Neuron (in vitro differentiated cells): ENCODE measurements around the gene NARS2.
"Not testable (repeated sequence)": the region's sequence is repeated elsewhere in the genome, so short reads cannot be mapped to it uniquely, and the experiment has no call there.

Source experiments
- H2AFZ ChIP-seq: one replicate; pipeline ENCODE4 v1.6.1; 2013; ENCODE audit warnings: low read depth, mild to moderate bottlenecking, inconsistent platforms, low read length, moderate library complexity
- H3K27me3 ChIP-seq: one replicate; pipeline ENCODE4 v1.6.1; 2013; ENCODE audit warnings: low read length; ENCODE audit not compliant: insufficient read depth
- H3K36me3 ChIP-seq: one replicate; pipeline ENCODE4 v1.6.1; 2013; ENCODE audit warnings: low read length; ENCODE audit not compliant: insufficient read depth
- H3K4me1 ChIP-seq: one replicate; pipeline ENCODE4 v1.6.1; 2013; ENCODE audit warnings: low read length; ENCODE audit not compliant: insufficient read depth
- H3K4me3 ChIP-seq: 2 replicates; pipeline ENCODE4 v1.5.1; 2013; ENCODE audit warnings: mild to moderate bottlenecking, low read length, moderate library complexity
- H3K9me3 ChIP-seq: one replicate; pipeline ENCODE4 v1.6.1; 2013; ENCODE audit warnings: low read length

NARS2 gene

DNA sequence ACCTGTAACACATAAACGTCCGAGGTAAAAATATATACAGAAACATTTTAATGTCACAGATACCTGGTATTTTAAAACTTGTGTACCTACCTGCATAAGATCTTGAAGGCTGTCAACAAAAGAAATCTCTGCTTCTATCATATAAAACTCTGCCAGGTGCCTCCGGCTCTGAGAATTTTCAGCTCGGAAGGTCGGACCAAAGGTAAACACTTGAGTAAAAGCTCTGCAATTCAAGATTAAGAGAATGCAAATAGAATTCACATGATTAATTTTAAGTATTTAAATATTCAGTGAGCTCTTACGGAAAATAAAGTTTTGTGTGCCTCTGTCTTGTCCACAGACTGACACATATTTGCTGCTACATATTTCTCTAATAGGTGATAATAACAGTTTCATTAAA lies 81.7 kb downstream of the NARS2 start:
- H2AFZ ChIP-seq = no peak overlapping the region
- no peaks in the 10 kb centered on the region for H3K27me3 ChIP-seq
- no peak overlapping the region for H3K4me3 ChIP-seq
- peaks cover 2% of the 10 kb centered on the region for H3K36me3 ChIP-seq
- H3K4me1 ChIP-seq = no peaks in the 10 kb centered on the region
- peaks cover 3% of the 10 kb centered on the region for H3K9me3 ChIP-seq

- peaks cover 4% of the 10 kb centered on the region for H3K36me3 ChIP-seq
- no peaks in the 10 kb centered on the region for H3K27me3 ChIP-seq
- no peak overlapping the region for H2AFZ ChIP-seq
- H3K4me3 ChIP-seq = no peak overlapping the region
- H3K4me1 ChIP-seq = no peaks in the 10 kb centered on the region
- H3K9me3 ChIP-seq = peaks cover 6% of the 10 kb centered on the region
Measured at GRCh38 chr11:78489184-78489583, 85.5 kb downstream of the NARS2 start.

GRCh38 chr11:78478536-78478935 lies 96.1 kb downstream of the NARS2 start:
- H3K27me3 ChIP-seq = no peaks in the 10 kb centered on the region
- H3K9me3 ChIP-seq = no peaks in the 10 kb centered on the region
- H3K36me3 ChIP-seq = peaks cover 7% of the 10 kb centered on the region
- H2AFZ ChIP-seq = no peak overlapping the region
- H3K4me3 ChIP-seq = no peak overlapping the region
- no peaks in the 10 kb centered on the region for H3K4me1 ChIP-seq

- H3K27me3 ChIP-seq = no peaks in the 10 kb centered on the region
- no peak overlapping the region for H3K4me3 ChIP-seq
- H3K36me3 ChIP-seq = peaks cover 9% of the 10 kb centered on the region
- no peaks in the 10 kb centered on the region for H3K9me3 ChIP-seq
- no peak overlapping the region for H2AFZ ChIP-seq
- H3K4me1 ChIP-seq = no peaks in the 10 kb centered on the region
Measured at GRCh38 chr11:78476066-78476465, 98.6 kb downstream of the NARS2 start.

DNA sequence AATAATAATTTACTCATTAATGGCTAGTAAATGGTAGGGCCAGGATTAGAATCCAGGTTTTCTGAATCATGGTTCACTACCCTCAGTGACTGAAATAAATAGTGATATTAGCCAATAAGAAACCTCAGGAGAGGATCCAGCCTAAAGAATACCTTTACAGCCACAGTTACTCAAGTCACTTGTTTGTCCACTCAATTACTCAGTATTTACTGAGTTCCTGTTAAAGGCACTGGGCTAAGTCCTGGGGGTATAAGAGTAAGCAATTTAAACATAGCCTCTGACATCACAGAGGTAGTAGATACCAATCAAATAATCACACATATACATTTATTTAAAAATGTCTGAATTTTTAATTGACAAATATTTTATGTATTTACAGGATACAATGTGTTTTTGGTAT lies 100.2 kb downstream of the NARS2 start:
- Histone ChIP-seq H3K4me3 (no peak overlapping the region), H3K9me3 (no peaks in the 10 kb centered on the region), H3K27me3 (no peaks in the 10 kb centered on the region), H3K36me3 (peaks cover 7% of the 10 kb centered on the region), H2AFZ (no peak overlapping the region), H3K4me1 (peaks cover 4% of the 10 kb centered on the region)

- no peak overlapping the region for H3K4me3 ChIP-seq
- H2AFZ ChIP-seq = no peak overlapping the region
- H3K9me3 ChIP-seq = no peaks in the 10 kb centered on the region
- H3K36me3 ChIP-seq = peaks cover 7% of the 10 kb centered on the region
- H3K4me1 ChIP-seq = peaks cover 4% of the 10 kb centered on the region
- no peaks in the 10 kb centered on the region for H3K27me3 ChIP-seq
Measured at GRCh38 chr11:78472905-78473304, 101.8 kb downstream of the NARS2 start.

DNA sequence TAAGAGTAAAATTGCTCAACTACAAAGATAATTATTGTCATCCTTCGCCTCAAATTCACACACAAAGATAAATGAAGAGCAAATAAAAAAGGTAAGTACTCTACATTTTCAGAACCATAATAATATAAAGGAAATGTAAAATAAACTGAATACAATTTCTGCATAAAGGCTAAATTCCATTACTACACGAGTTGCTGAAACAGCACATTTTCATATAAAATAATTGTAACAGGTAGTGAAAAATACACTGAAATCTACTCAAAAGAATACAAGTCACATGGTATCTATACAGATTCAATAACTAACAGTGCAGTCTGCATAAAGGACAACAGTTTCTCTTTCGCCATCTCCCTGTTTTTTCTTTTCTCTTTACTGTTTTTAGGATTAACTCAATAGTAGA lies 102.3 kb downstream of the NARS2 start:
- Histone ChIP-seq H3K9me3 (no peaks in the 10 kb centered on the region), H3K4me3 (no peak overlapping the region), H3K36me3 (peaks cover 10% of the 10 kb centered on the region), H3K27me3 (no peaks in the 10 kb centered on the region), H3K4me1 (peaks cover 4% of the 10 kb centered on the region), H2AFZ (no peak overlapping the region)

- H3K27me3 ChIP-seq = no peaks in the 10 kb centered on the region
- no peaks in the 10 kb centered on the region for H3K9me3 ChIP-seq
- H3K36me3 ChIP-seq = peaks cover 7% of the 10 kb centered on the region
- H3K4me1 ChIP-seq = peaks cover 4% of the 10 kb centered on the region
- no peak overlapping the region for H3K4me3 ChIP-seq
- no peak overlapping the region for H2AFZ ChIP-seq
Measured at GRCh38 chr11:78470861-78471442, 103.7 kb downstream of the NARS2 start.

GRCh38 chr11:78469896-78470295 lies 104.8 kb downstream of the NARS2 start:
- Histone ChIP-seq H3K27me3 (no peaks in the 10 kb centered on the region), H3K4me1 (peaks cover 4% of the 10 kb centered on the region), H3K36me3 (peaks cover 16% of the 10 kb centered on the region), H3K4me3 (no peak overlapping the region), H2AFZ (peak overlapping the region; percentile 2), H3K9me3 (no peaks in the 10 kb centered on the region)

GRCh38 chr11:78467931-78468330 lies 106.7 kb downstream of the NARS2 start:
- H3K4me3 ChIP-seq = no peak overlapping the region
- H3K27me3 ChIP-seq = no peaks in the 10 kb centered on the region
- H2AFZ ChIP-seq = no peak overlapping the region
- peaks cover 23% of the 10 kb centered on the region for H3K36me3 ChIP-seq
- H3K4me1 ChIP-seq = peaks cover 4% of the 10 kb centered on the region
- H3K9me3 ChIP-seq = no peaks in the 10 kb centered on the region

GRCh38 chr11:78467370-78467769 lies 107.3 kb downstream of the NARS2 start:
- no peak overlapping the region for H2AFZ ChIP-seq
- no peak overlapping the region for H3K4me3 ChIP-seq
- H3K27me3 ChIP-seq = no peaks in the 10 kb centered on the region
- H3K36me3 ChIP-seq = peaks cover 22% of the 10 kb centered on the region
- peaks cover 4% of the 10 kb centered on the region for H3K4me1 ChIP-seq
- no peaks in the 10 kb centered on the region for H3K9me3 ChIP-seq

DNA sequence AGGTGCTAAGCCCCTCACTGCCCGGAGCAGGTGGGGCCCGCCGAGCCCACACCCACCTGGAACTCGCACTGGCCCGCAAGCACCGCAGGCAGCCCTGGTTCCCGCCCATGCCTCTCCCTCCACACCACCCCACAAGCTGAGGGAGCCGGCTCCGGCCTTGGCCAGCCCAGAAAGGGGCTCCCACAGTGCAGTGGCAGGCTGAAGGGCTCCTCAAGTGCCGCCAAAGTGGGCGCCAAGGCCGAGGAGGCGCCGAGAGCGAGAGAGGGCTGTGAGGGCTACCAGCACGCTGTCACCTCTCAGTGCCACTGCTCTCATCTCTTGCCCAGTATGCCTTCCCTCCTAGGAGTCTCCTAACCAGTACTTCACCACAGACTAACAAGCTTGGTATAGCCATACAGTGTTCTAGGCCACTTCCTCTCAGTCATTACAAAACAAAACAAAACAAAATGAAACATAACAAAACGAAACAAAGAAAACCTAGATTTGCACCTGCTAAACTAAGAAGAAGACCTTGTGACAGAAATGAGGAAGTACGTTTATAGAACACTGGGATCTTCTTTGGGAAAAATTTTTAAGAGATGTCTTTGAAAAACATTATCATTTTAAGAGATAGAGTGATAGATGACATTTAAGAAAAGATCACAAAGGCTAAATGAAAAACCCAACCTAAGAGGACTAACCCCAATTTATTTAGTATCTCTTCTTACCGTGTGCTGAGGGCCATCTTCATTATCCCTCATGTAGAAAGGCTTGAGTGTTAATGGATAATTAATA lies 109.3 kb downstream of the NARS2 start:
- Histone ChIP-seq H3K36me3 (peaks cover 30% of the 10 kb centered on the region), H2AFZ (no peak overlapping the region), H3K27me3 (no peaks in the 10 kb centered on the region), H3K4me1 (peaks cover 4% of the 10 kb centered on the region), H3K4me3 (no peak overlapping the region), H3K9me3 (no peaks in the 10 kb centered on the region)

- not testable (repeated sequence) for H2AFZ ChIP-seq, H3K4me1 ChIP-seq, H3K9me3 ChIP-seq, H3K27me3 ChIP-seq, H3K4me3 ChIP-seq
- H3K36me3 ChIP-seq = peaks cover 33% of the 10 kb centered on the region
Measured at GRCh38 chr11:78464787-78465168, 109.9 kb downstream of the NARS2 start.

DNA sequence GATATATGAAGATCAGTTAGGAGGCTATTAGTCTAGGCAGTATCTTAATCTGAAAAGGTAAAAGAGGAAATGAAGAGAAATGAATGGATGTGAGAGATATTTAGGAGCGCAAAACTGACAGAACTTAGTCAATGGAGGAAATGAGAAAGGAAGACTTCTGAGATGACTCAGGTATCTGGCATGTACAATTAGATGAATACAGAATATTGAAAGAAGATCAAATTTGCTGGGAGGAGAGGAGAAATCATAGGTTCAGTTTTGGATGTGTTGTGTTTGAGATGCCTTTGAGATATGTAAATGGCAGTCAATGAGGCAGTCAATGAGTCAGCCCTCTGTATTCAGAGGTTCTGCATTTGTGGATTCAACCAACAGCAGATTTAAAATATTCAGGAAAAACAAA lies 114.2 kb downstream of the NARS2 start:
- H3K9me3 ChIP-seq = no peaks in the 10 kb centered on the region
- H3K36me3 ChIP-seq = peaks cover 38% of the 10 kb centered on the region
- no peak overlapping the region for H2AFZ ChIP-seq
- H3K4me3 ChIP-seq = no peak overlapping the region
- no peaks in the 10 kb centered on the region for H3K27me3 ChIP-seq
- no peaks in the 10 kb centered on the region for H3K4me1 ChIP-seq
